Osteoblast (primary cell): ENCODE results near the gene CCL2. TPM values are rescaled to one million over a fixed set of nuclear protein-coding genes. Genes with fewer than 3 reads are reported as not detected.
A peak's percentile ranks its signal among the peaks of the same experiment; 100 is the strongest.

ENCODE experiments used
- DNase-seq: peaks from one replicate; pipeline ENCODE4 v3.0.0; 2011; ENCODE audit warnings: low spot score, mixed read lengths; ENCODE audit not compliant: insufficient read length; ENCODE audit errors: missing footprints
- H2AFZ ChIP-seq: 2 replicates; pipeline ENCODE4 v1.6.0; 2011; ENCODE audit warnings: mild to moderate bottlenecking, low read length
- H3K27ac ChIP-seq: 2 replicates; pipeline ENCODE4 v1.5.1; 2011; ENCODE audit warnings: mild to moderate bottlenecking, low read depth, low read length, moderate library complexity
- H3K27me3 ChIP-seq: 2 replicates; pipeline ENCODE4 v1.6.0; 2012; ENCODE audit warnings: mild to moderate bottlenecking, control low read depth, inconsistent platforms, low read length, moderate library complexity; ENCODE audit not compliant: insufficient read depth
- H3K36me3 ChIP-seq: 2 replicates; pipeline ENCODE4 v1.5.1; 2011; ENCODE audit warnings: mild to moderate bottlenecking, low read length, control low read depth, moderate library complexity; ENCODE audit not compliant: insufficient read depth
- H3K4me1 ChIP-seq: 2 replicates; pipeline ENCODE4 v1.5.1; 2011; ENCODE audit warnings: mild to moderate bottlenecking, low read length, control low read depth, moderate library complexity; ENCODE audit not compliant: insufficient read depth
- H3K4me2 ChIP-seq: 2 replicates; pipeline ENCODE4 v1.6.0; 2011; ENCODE audit warnings: mild to moderate bottlenecking, low read length; ENCODE audit not compliant: insufficient read depth
- H3K4me3 ChIP-seq: fragments of 200-600 bp; sonication (generic); 3 replicates; pipeline ENCODE4 v1.5.1; 2012; ENCODE audit warnings: mild to moderate bottlenecking, low read length, inconsistent platforms; ENCODE audit not compliant: insufficient read depth
- H3K79me2 ChIP-seq: 2 replicates; pipeline ENCODE4 v1.6.0; 2012; ENCODE audit warnings: mild to moderate bottlenecking, low read length, control low read depth, inconsistent platforms; ENCODE audit not compliant: insufficient read depth
- H3K9me3 ChIP-seq: 2 replicates; pipeline ENCODE4 v1.5.1; 2011; ENCODE audit warnings: low read depth, low read length, control low read depth
- H4K20me1 ChIP-seq: 2 replicates; pipeline ENCODE4 v1.6.0; 2012; ENCODE audit warnings: mild to moderate bottlenecking, low read length, control low read depth; ENCODE audit not compliant: insufficient read depth
- total RNA-seq: library from RNA; depleted of rRNA; stranded (reverse); fragments of >200 nt; gene quantifications from 2 replicates; pipeline ENCODE4 v1.2.3, GENCODE V29; 2012
- TF ChIP-seq, protein P1 (sequence below): IDR thresholded peaks from 2 replicates; pipeline ENCODE4 v1.5.1; 2011; ENCODE audit warnings: mild to moderate bottlenecking, low read depth, low read length, moderate library complexity; ENCODE audit errors: extremely low read depth

CCL2 gene
- total RNA-seq, 1 donor, result 70.9 TPM

DNA sequence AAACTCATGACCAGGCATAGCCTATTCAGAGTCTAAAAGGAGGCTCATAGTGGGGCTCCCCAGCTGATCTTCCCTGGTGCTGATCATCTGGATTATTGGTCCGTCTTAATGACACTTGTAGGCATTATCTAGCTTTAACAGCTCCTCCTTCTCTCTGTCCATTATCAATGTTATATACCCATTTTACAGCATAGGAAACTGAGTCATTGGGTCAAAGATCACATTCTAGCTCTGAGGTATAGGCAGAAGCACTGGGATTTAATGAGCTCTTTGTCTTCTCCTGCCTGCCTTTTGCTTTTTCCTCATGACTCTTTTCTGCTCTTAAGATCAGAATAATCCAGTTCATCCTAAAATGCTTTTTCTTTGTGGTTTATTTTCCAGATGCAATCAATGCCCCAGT lies 756 bp downstream of the CCL2 start:
- H3K9me3 ChIP-seq, result no peaks in the 10 kb centered on the region
- peaks cover 6% of the 10 kb centered on the region for H3K36me3 ChIP-seq
- H3K79me2 ChIP-seq, result no peaks in the 10 kb centered on the region
- DNase-seq, result no peak
- no peak overlapping the region for H2AFZ ChIP-seq
- H3K27me3 ChIP-seq, result no peaks in the 10 kb centered on the region
- H3K4me3 ChIP-seq, result peak overlapping the region; percentile 70
- H3K4me1 ChIP-seq, result peaks cover 58% of the 10 kb centered on the region
- peak overlapping the region; percentile 88 for H3K4me2 ChIP-seq
- H4K20me1 ChIP-seq, result no peaks in the 10 kb centered on the region
- peak overlapping the region; percentile 95 for H3K27ac ChIP-seq
- TF ChIP-seq, protein P1, sequence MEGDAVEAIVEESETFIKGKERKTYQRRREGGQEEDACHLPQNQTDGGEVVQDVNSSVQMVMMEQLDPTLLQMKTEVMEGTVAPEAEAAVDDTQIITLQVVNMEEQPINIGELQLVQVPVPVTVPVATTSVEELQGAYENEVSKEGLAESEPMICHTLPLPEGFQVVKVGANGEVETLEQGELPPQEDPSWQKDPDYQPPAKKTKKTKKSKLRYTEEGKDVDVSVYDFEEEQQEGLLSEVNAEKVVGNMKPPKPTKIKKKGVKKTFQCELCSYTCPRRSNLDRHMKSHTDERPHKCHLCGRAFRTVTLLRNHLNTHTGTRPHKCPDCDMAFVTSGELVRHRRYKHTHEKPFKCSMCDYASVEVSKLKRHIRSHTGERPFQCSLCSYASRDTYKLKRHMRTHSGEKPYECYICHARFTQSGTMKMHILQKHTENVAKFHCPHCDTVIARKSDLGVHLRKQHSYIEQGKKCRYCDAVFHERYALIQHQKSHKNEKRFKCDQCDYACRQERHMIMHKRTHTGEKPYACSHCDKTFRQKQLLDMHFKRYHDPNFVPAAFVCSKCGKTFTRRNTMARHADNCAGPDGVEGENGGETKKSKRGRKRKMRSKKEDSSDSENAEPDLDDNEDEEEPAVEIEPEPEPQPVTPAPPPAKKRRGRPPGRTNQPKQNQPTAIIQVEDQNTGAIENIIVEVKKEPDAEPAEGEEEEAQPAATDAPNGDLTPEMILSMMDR, result no peak

DNA sequence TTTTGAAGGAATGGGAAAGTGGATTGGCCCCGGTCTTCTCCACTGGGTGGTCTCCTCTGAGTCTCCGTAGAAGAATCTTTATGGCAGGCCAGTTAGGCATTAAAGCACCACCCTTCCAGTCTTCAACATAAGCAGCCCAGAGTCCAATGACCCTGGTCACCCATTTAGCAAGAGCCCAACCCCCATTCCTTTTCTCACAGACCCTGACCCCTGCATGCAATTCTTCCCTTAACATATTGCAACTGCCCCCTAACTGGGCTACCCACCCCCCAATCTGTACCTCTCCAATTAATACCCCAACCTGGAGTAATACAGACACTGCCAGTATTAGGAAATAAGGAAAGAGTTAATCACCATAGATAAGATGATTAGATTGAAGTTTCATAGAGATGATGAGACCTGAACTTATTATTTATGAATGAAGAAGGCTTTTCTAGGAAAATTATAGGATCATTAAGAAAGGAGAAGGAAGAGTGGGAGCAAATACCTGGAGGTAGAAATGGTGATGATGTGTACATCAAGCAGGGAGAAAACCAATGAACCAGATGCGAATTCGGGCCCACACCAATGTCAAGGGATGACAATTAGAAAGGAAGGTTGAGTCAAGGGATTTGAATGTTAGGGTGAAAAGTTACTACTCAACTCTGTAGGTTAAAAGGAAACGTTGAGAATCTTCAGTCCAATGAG lies 2.4 kb downstream of the CCL2 start:
- no peak overlapping the region for H3K27ac ChIP-seq
- DNase-seq, result no peak
- peaks cover 6% of the 10 kb centered on the region for H3K36me3 ChIP-seq
- no peaks in the 10 kb centered on the region for H3K27me3 ChIP-seq
- H2AFZ ChIP-seq, result no peak overlapping the region
- no peaks in the 10 kb centered on the region for H3K9me3 ChIP-seq
- H4K20me1 ChIP-seq, result no peaks in the 10 kb centered on the region
- TF ChIP-seq, protein P1, result no peak
- H3K4me1 ChIP-seq, result peaks cover 42% of the 10 kb centered on the region
- H3K79me2 ChIP-seq, result no peaks in the 10 kb centered on the region
- peak overlapping the region; percentile 88 for H3K4me2 ChIP-seq
- H3K4me3 ChIP-seq, result no peak overlapping the region

DNA sequence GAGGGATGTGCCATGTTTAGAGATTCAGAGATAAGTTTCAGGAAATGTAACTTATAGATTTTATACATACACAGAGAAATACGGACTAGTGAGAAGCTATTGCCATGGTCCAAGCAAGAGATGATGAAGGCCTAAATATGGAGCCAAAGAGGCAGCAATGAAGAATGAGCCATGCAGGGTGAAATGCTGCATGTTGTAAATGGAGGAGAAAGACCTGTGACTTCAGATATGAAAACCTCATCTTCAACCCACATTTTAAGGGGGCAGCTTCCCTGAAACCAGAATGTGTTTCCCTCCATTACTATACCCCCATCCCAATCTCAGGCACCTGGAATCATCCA lies 2.9 kb downstream of the CCL2 start:
- TF ChIP-seq, protein P1, result no peak
- peaks cover 37% of the 10 kb centered on the region for H3K4me1 ChIP-seq
- DNase-seq, result no peak
- H3K27ac ChIP-seq, result no peak overlapping the region
- peaks cover 6% of the 10 kb centered on the region for H3K36me3 ChIP-seq
- H3K4me3 ChIP-seq, result no peak overlapping the region
- no peaks in the 10 kb centered on the region for H4K20me1 ChIP-seq
- H3K27me3 ChIP-seq, result no peaks in the 10 kb centered on the region
- no peaks in the 10 kb centered on the region for H3K79me2 ChIP-seq
- H3K4me2 ChIP-seq, result no peak overlapping the region
- no peak overlapping the region for H2AFZ ChIP-seq
- H3K9me3 ChIP-seq, result no peaks in the 10 kb centered on the region

DNA sequence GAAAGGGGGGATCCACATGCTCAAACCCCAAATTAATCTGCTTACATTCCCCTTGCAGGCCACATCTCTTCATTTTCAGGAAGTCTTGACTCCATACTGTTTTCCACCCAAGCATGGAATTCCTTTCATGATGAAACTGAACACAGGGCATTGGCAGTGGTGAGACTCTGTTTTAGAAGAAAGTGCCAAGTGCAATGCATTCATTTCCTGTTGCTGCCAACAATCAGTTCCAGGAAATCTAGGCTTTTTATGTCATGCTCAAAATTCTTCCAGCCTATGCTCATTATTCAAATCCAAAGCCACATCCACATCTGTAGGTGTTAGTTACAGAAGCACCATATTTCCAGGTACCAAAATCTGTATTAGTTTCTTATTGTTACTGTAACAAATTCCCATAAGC lies 4.1 kb downstream of the CCL2 start:
- Histone ChIP-seq H3K79me2 (no peaks in the 10 kb centered on the region), H3K4me3 (no peak overlapping the region), H2AFZ (no peak overlapping the region), H3K9me3 (no peaks in the 10 kb centered on the region), H3K36me3 (peaks cover 6% of the 10 kb centered on the region), H3K4me1 (peaks cover 25% of the 10 kb centered on the region), H3K4me2 (no peak overlapping the region), H4K20me1 (no peaks in the 10 kb centered on the region), H3K27ac (peak overlapping the region; percentile 26), H3K27me3 (no peaks in the 10 kb centered on the region)
- TF ChIP-seq, protein P1, result no peak
- DNase-seq, result no peak
